Ascending aorta (tissue), 2 donors: Measurements from ENCODE around the gene SPRR1A. TPM values are rescaled to one million over a fixed set of nuclear protein-coding genes. Genes with fewer than 3 reads are reported as not detected.

ENCODE experiments used
- DNase-seq, 2 donors: peaks; one replicate each; pipeline ENCODE4 v3.0.0-alpha.2; 2019; ENCODE audit warnings: low spot score in 2 of 2
- H3K27ac ChIP-seq, 2 donors: fragments of 200-600 bp; sonication (generic); one replicate each; pipeline ENCODE4 v1.5.1; 2016 to 2017; ENCODE audit warnings: mild to moderate bottlenecking in 1 of 2
- H3K27me3 ChIP-seq: fragments of 200-600 bp; sonication (generic); one replicate; pipeline ENCODE4 v1.5.1; 2017
- H3K36me3 ChIP-seq, 2 donors: fragments of 200-600 bp; sonication (generic); one replicate each; pipeline ENCODE4 v1.5.1; 2016
- H3K4me1 ChIP-seq, 2 donors: fragments of 200-600 bp; sonication (generic); one replicate each; pipeline ENCODE4 v1.5.1; 2016 to 2017; ENCODE audit warnings: mild to moderate bottlenecking in 1 of 2
- H3K4me3 ChIP-seq, 2 donors: fragments of 200-600 bp; sonication (generic); one replicate each; pipeline ENCODE4 v1.5.1; 2016 to 2017; ENCODE audit warnings: mild to moderate bottlenecking in 1 of 2
- H3K9me3 ChIP-seq, 2 donors: fragments of 200-600 bp; sonication (generic); one replicate each; pipeline ENCODE4 v1.5.1; 2016
- intact Hi-C: fragments of 100-400 bp; cut with DNase I; formaldehyde crosslinking; loops from one replicate; pipeline ENCODE4 v1.15.1; 2023
- total RNA-seq: library from RNA; depleted of rRNA; stranded (reverse); fragments of >200 nt; gene quantifications from one replicate; pipeline ENCODE4 v1.1.0, GENCODE V29; 2016
- TF ChIP-seq, protein P1 (sequence below), 3 experiments: fragments of 200-600 bp in 2 of 3; fragments of 450-650 bp in 1 of 3; sonication (generic) in 2 of 3; IDR thresholded peaks; one replicate each; pipeline ENCODE4 v1.5.1; 2016 to 2019; ENCODE audit warnings: antibody characterized with exemption in 3 of 3, mild to moderate bottlenecking in 1 of 3, moderate library complexity in 1 of 3

The SPRR1A gene
- total RNA-seq, 1 donor from 2014 or later: not detected

- Histone ChIP-seq H3K36me3 (no peaks in the 10 kb centered on the region), H3K4me1 (no peaks in the 10 kb centered on the region), H3K27me3 (no peaks in the 10 kb centered on the region), H3K9me3 (no peaks in the 10 kb centered on the region), H3K4me3 (no peak overlapping the region), H3K27ac (no peak overlapping the region)
- TF ChIP-seq, protein P1, sequence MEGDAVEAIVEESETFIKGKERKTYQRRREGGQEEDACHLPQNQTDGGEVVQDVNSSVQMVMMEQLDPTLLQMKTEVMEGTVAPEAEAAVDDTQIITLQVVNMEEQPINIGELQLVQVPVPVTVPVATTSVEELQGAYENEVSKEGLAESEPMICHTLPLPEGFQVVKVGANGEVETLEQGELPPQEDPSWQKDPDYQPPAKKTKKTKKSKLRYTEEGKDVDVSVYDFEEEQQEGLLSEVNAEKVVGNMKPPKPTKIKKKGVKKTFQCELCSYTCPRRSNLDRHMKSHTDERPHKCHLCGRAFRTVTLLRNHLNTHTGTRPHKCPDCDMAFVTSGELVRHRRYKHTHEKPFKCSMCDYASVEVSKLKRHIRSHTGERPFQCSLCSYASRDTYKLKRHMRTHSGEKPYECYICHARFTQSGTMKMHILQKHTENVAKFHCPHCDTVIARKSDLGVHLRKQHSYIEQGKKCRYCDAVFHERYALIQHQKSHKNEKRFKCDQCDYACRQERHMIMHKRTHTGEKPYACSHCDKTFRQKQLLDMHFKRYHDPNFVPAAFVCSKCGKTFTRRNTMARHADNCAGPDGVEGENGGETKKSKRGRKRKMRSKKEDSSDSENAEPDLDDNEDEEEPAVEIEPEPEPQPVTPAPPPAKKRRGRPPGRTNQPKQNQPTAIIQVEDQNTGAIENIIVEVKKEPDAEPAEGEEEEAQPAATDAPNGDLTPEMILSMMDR (IDR thresholded peaks at IDR 0.05): no peak
- DNase-seq: no peak
- intact Hi-C loops: no loop called here
Observed at GRCh38 chr1:152959801-152960451, 24.0 kb upstream of the SPRR1A start.

DNA sequence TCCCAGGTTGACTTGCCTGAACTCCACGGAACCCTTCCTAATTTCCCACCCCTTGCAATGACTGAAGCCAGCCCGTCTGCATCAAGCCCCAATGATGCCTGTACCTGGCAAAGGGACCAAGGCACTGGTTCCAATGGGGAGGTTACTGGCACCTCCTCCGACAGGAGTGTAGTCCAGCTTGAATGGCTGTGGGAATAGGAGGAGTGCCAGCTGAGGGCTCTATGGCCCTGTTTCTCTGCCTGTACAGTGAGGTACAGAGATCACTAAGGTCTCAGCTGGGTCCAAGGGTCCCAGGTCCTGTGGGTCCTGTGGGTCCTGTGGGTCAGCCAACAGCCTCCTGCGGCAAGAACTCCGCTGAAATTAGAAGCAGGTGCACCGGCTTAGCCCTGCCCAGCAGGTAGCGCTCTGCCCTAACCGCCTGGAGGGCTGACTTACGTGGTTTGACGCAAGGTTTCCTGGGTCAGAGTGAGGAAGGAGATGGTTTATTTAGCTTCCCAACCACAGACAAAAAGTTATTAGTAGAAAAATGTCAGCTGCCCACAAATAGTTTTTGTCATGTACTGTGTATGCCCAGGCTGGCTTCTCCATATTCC is 23.3 kb upstream of the SPRR1A start:
- H3K4me1 ChIP-seq: no peaks in the 10 kb centered on the region
- DNase-seq: no peak
- no peaks in the 10 kb centered on the region for H3K36me3 ChIP-seq
- H3K27ac ChIP-seq: no peak overlapping the region
- no peaks in the 10 kb centered on the region for H3K27me3 ChIP-seq
- H3K4me3 ChIP-seq: no peak overlapping the region
- TF ChIP-seq, protein P1 (IDR thresholded peaks at IDR 0.05): no peak
- H3K9me3 ChIP-seq: no peaks in the 10 kb centered on the region
- intact Hi-C loops: no loop called here

DNA sequence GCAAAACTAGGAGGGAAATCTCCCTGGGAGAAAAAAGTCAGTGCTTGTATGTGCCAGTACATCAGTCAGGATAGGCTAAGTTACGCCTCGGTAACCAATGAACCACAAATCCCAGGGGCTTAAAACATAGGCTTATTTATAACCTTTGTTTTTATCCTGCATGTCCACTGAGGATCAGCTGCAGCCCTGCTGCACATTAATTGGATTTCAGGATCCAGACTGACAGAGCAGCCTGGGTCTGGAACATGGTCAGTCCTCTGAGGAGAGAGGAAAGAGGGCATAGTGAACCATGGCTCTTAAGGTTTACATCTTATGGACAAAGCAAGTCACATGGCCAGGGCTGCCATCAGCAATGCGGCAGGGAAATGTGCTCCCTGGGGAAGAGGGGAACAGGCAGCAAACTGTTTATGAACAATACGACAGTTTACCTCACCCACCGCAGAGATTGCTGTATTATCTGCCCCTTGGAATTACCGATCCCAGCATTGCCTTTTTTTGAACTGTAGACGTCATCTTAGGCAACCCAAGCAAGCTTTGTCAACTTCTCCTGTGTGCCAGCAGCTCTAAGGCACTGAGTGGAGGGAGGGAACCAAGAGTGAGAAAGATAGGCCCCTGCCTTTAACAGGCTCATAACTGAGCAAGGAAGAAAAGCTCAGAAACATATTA is 22.5 kb upstream of the SPRR1A start:
- no peaks in the 10 kb centered on the region for H3K27me3 ChIP-seq
- no peaks in the 10 kb centered on the region for H3K36me3 ChIP-seq
- no peaks in the 10 kb centered on the region for H3K9me3 ChIP-seq
- TF ChIP-seq, protein P1 (IDR thresholded peaks at IDR 0.05): no peak
- H3K4me1 ChIP-seq: no peaks in the 10 kb centered on the region
- no peak for DNase-seq
- H3K4me3 ChIP-seq: no peak overlapping the region
- intact Hi-C loops: no loop called here
- H3K27ac ChIP-seq: no peak overlapping the region

DNA sequence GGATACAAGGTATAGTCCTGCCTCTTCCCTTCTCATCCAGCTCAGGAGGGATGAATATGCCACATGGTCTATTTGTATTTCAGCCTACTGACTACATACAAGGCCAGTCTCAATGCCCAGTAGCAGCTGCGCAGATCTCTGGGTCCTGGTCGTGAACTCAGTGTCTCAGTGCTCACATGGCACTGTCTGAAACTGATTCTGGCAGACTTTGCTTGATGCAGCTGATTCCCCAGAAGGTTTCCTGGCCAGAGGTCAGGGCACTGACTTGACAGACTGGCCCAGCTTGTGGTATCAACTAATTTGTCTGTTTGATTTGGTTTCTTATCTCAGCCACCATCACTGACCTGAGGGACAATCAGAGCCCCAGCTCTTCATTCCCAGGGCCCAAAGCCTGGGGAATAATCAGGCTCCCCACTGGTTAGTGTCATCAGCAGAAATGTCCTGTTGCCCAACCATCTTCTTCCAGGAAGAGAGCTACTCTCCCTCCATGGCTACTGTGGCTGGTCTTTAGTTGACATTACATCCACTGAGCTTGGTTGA is 20.9 kb upstream of the SPRR1A start:
- no peak for DNase-seq
- intact Hi-C loops: no loop called here
- Histone ChIP-seq H3K27me3 (no peaks in the 10 kb centered on the region), H3K36me3 (no peaks in the 10 kb centered on the region), H3K4me3 (no peak overlapping the region), H3K4me1 (no peaks in the 10 kb centered on the region), H3K27ac (no peak overlapping the region), H3K9me3 (no peaks in the 10 kb centered on the region)
- TF ChIP-seq, protein P1 (IDR thresholded peaks at IDR 0.05): no peak

- TF ChIP-seq, protein P1 (IDR thresholded peaks at IDR 0.05): no peak
- no peak for DNase-seq
- Histone ChIP-seq H3K27ac (no peak overlapping the region), H3K4me1 (no peaks in the 10 kb centered on the region), H3K4me3 (no peak overlapping the region), H3K27me3 (no peaks in the 10 kb centered on the region), H3K36me3 (no peaks in the 10 kb centered on the region), H3K9me3 (no peaks in the 10 kb centered on the region)
- intact Hi-C loops: no loop called here
Observed at GRCh38 chr1:152964536-152964935, 19.3 kb upstream of the SPRR1A start.
